ENCODE results near the gene UMAD1. TPM values are rescaled to one million over a fixed set of nuclear protein-coding genes. Genes with fewer than 3 reads are reported as not detected.
"Not testable (repeated sequence)": the region's sequence is repeated elsewhere in the genome, so short reads cannot be mapped to it uniquely, and the experiment has no call there.

The UMAD1 gene
- total RNA-seq, 1 donor from 2014 or later = 21.6 TPM

DNA sequence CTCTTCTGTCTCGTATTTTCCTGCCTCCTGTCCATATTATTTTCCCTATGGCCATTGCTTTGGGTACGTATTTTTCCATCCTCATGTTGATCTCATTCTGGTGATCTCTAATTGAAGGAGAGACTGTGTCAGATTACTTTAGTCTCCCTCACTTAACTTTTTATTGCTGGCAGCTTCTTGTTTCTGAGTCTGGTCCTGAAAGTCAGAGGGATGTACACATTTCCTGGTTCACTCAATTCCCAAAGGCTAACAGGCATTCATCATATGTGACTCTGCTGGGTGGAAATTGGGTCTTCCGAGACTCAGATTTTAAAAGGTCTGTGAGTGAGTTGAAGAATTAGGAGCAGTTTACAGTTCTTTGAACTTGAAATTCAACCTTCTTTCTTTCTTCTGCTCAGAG, 10.9 kb downstream of the UMAD1 start:
- H3K27me3 ChIP-seq (ENCODE audit: low read depth) = no peaks in the 10 kb centered on the region
- no peaks in the 10 kb centered on the region for H3K9me3 ChIP-seq
- intact Hi-C loops (cut with DNase I) = no loop called here
- DNase-seq (no peak), ATAC-seq (no peak)
- no peaks in the 10 kb centered on the region for H3K36me3 ChIP-seq
- H3K4me3 ChIP-seq = no peak overlapping the region
- TF ChIP-seq, protein P1, sequence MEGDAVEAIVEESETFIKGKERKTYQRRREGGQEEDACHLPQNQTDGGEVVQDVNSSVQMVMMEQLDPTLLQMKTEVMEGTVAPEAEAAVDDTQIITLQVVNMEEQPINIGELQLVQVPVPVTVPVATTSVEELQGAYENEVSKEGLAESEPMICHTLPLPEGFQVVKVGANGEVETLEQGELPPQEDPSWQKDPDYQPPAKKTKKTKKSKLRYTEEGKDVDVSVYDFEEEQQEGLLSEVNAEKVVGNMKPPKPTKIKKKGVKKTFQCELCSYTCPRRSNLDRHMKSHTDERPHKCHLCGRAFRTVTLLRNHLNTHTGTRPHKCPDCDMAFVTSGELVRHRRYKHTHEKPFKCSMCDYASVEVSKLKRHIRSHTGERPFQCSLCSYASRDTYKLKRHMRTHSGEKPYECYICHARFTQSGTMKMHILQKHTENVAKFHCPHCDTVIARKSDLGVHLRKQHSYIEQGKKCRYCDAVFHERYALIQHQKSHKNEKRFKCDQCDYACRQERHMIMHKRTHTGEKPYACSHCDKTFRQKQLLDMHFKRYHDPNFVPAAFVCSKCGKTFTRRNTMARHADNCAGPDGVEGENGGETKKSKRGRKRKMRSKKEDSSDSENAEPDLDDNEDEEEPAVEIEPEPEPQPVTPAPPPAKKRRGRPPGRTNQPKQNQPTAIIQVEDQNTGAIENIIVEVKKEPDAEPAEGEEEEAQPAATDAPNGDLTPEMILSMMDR (IDR thresholded peaks at IDR 0.05) = no peak
- no peaks in the 10 kb centered on the region for H3K4me1 ChIP-seq
- H3K27ac ChIP-seq = no peak overlapping the region

DNA sequence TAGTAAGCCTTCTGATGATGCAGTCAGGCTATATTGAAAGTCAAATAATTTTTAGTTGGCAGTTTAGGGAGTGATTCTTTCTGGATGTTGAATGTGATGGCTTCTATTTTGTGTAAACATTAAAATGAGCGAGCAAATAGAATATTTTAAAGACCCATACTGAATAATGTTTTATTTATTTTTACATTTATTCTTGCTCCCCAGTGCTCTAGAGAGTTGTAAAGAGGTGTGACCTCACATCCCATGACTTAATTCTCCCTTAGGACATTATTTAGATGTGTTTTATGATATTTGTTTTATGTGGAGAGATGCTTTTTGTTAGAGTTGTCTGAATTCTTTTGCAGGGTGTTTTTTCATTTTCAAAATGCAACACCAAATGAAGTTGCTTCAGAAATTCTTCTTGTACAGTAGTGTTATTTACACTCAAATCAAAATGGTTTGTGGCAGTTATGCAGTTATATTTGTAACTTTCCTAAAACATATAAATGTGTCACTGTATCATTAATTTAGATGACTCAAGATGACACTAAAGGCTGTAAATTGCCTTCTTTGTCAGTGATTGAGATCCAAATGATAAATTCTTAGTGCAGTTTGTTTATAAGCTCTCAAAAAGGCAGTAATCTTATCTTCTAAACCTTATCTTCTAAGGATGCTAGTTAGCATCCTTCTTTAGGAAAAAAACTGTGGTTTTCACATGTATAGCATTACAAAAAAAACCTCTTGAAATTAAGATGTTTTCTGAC, 12.4 kb downstream of the UMAD1 start:
- Histone ChIP-seq H3K36me3 (no peaks in the 10 kb centered on the region), H3K4me3 (no peak overlapping the region), H3K4me1 (no peaks in the 10 kb centered on the region), H3K27me3 (ENCODE audit: low read depth) (no peaks in the 10 kb centered on the region), H3K27ac (no peak overlapping the region), H3K9me3 (no peaks in the 10 kb centered on the region)
- ATAC-seq (no peak), DNase-seq (no peak)
- intact Hi-C loops (cut with DNase I) = no loop called here
- TF ChIP-seq, protein P1 (IDR thresholded peaks at IDR 0.05) = no peak

DNA sequence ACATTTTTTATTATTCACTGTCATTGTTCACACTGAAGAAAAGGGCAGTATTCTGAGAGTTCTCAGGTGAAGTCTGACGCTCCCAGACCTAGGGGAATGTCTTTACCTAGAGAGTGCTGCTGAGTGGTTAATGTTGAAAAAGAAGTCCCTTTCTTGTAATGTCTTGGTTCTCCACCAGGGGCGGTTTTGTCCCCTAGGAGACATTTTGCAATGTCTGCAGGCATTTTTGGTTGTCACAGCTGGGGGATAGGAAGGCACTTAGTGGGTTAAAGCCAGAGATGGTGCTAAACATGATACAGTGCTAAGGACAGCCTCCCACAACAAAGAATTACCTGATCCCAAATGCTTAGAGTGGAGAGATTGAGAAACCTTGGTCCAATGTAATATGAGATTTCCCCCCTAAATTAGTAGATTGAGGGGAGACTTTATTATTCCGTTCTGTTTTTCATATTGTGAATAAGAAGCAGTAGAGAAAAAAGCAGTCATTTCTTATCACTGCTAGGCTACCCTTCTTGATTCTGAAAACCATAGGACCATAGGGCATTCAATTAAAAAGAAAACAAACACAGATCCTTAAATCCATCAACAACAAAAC, 13.1 kb downstream of the UMAD1 start:
- no peaks in the 10 kb centered on the region for H3K4me1 ChIP-seq
- no peak overlapping the region for H3K27ac ChIP-seq
- H3K9me3 ChIP-seq = no peaks in the 10 kb centered on the region
- TF ChIP-seq, protein P1 (IDR thresholded peaks at IDR 0.05) = peak; percentile 35
- DNase-seq (no peak), ATAC-seq (no peak)
- no peak overlapping the region for H3K4me3 ChIP-seq
- no peaks in the 10 kb centered on the region for H3K36me3 ChIP-seq
- intact Hi-C loops (cut with DNase I) = no loop called here
- H3K27me3 ChIP-seq (ENCODE audit: low read depth) = no peaks in the 10 kb centered on the region

DNA sequence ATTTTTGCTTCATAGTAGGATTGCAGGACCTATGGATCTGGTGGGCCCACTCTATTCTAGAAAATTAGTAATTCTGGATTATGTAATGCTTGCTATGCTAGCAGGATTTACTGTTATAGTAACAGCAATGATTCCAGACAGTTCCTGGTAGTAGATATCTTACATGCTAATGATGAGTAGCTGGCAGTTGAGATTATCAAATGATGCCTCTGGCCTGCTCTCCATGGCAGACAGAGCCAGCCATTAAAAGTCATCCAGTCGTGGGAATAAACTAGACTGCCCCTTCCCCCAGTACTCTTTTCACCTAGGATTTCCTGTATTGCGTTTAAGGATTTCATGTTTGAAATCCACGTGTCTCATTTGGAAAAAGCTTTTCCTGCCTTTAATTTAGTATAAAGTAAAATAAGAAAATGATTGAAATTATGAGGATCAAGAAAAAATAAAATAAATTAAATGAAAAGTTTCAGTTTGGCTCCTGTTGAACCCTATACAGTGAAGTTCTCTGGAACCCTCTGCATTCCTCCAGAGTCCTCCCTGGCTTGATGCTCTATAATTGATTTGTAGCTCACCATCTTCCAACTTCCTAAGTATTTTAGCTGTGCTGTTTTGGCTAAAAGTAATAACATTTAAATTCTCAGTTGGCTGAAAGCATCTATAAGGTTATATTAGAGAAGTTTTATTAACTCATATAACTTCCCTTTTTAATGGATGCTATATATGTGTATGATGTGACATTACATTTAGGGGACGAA, 14.6 kb downstream of the UMAD1 start:
- Histone ChIP-seq H3K27me3 (ENCODE audit: low read depth) (no peaks in the 10 kb centered on the region), H3K9me3 (peaks cover 2% of the 10 kb centered on the region), H3K27ac (no peak overlapping the region), H3K36me3 (no peaks in the 10 kb centered on the region), H3K4me3 (no peak overlapping the region), H3K4me1 (no peaks in the 10 kb centered on the region)
- TF ChIP-seq, protein P1 (IDR thresholded peaks at IDR 0.05) = no peak
- DNase-seq (no peak), ATAC-seq (no peak)
- intact Hi-C loops (cut with DNase I) = no loop called here

DNA sequence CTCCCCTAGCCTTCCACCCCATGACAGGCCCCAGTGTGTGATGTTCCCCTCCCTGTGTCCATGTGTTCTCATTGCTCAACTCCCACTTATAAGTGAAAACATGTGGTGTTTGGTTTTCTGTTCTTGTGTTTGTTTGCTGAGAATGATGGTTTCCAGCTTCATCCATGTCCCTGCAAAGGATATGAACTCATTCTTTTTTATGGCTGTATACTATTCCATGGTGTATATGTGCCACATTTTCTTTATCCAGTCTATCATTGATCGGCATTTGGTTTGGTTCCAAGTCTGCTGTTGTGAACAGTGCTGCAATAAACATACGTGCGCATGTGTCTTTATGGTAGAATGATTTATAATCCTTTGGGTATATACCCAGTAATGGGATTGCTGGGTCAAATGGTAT, 15.9 kb downstream of the UMAD1 start:
- H3K9me3 ChIP-seq; H3K27ac ChIP-seq; H3K4me1 ChIP-seq; H3K27me3 ChIP-seq (ENCODE audit: low read depth); intact Hi-C loops (cut with DNase I); H3K4me3 ChIP-seq; DNase-seq; ATAC-seq; H3K36me3 ChIP-seq: not testable (repeated sequence)

DNA sequence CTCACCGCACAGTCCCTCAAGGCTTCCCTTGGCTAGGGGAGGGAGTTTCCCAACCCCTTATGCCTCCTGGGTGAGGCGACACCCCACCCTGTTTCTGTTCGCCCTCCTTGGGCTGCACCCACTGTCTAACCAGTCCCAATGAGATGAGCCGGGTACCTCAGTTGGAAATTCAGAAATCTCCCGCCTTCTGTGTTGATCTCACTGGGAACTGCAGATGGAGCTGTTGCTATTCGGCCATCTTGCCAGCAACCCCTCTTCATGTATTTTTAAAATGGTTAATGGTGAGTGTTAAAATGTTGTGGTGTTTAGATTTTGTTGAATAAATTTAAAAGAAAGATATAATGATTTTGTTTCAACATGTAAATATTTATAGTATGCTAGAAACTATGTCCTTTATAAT, 22.0 kb downstream of the UMAD1 start:
- DNase-seq (no peak), ATAC-seq (no peak)
- TF ChIP-seq, protein P1 (IDR thresholded peaks at IDR 0.05) = no peak
- Histone ChIP-seq H3K9me3 (peaks cover 3% of the 10 kb centered on the region), H3K27ac (no peak overlapping the region), H3K27me3 (ENCODE audit: low read depth) (no peaks in the 10 kb centered on the region), H3K4me3 (no peak overlapping the region), H3K4me1 (peaks cover 9% of the 10 kb centered on the region), H3K36me3 (no peaks in the 10 kb centered on the region)
- intact Hi-C loops (cut with DNase I) = no loop called here
